Stimulated activated naive B cell treated with anti-CD40 and anti-IgM and Interleukin-4, amounts not matched to agents 10 μg/mL and 1 μg/mL and 100 μg/mL, for 72 hours (primary cell): ENCODE measurements around the gene NXPH4.

Source experiments
- ATAC-seq, 2 donors: fragments of 150-1000 bp; cut with Tn5 transposase; replicated peaks; 2 replicates each; pipeline ENCODE4 v1.10.0; 2021; ENCODE audit warnings: moderate library complexity in 1 of 2
- DNase-seq: peaks from one replicate; pipeline ENCODE4 v3.0.0; 2021
- H3K27ac Mint-ChIP-seq: one replicate; pipeline ENCODE4 v1.8.0; 2022; ENCODE audit warnings: mild to moderate bottlenecking, mixed read lengths
- H3K27me3 Mint-ChIP-seq, 2 donors: one replicate each; pipeline ENCODE4 v1.8.0; 2022; ENCODE audit warnings: mixed read lengths in 2 of 2
- H3K36me3 Mint-ChIP-seq, 2 donors: one replicate each; pipeline ENCODE4 v1.8.0; 2022; ENCODE audit warnings: mixed read lengths in 2 of 2, mild to moderate bottlenecking in 1 of 2
- H3K4me1 Mint-ChIP-seq, 2 donors: one replicate each; pipeline ENCODE4 v1.8.0; 2022; ENCODE audit warnings: mixed read lengths in 2 of 2, mild to moderate bottlenecking in 1 of 2
- H3K4me3 Mint-ChIP-seq, 2 donors: one replicate each; pipeline ENCODE4 v1.8.0; 2022; ENCODE audit warnings: mild to moderate bottlenecking in 2 of 2, mixed read lengths in 2 of 2, moderate library complexity in 1 of 2
- H3K9me3 Mint-ChIP-seq, 2 donors: one replicate each; pipeline ENCODE4 v1.8.0; 2022; ENCODE audit warnings: mixed read lengths in 2 of 2, mild to moderate bottlenecking in 1 of 2

NXPH4 gene

GRCh38 chr12:57214398-57214781, 2.2 kb upstream of the NXPH4 start:
- Mint-ChIP-seq H3K4me1 (peaks cover 49 to 55% of the 10 kb centered on the region in 2 donors), H3K27me3 (peaks cover 49 to 55% of the 10 kb centered on the region in 2 donors), H3K9me3 (no peaks in the 10 kb centered on the region), H3K36me3 (no peaks in the 10 kb centered on the region), H3K4me3 (peak overlapping the region in 1 of 2 donors; percentile 15), H3K27ac (peak overlapping the region; percentile 65)
- ATAC-seq (peak; percentile 50 to 65), DNase-seq (peak; percentile 48)

- H3K4me1 Mint-ChIP-seq = peaks cover 53 to 62% of the 10 kb centered on the region in 2 donors
- peak overlapping the region; percentile 70 for H3K27ac Mint-ChIP-seq
- H3K27me3 Mint-ChIP-seq = peaks cover 55 to 60% of the 10 kb centered on the region in 2 donors
- peak overlapping the region in 1 of 2 donors; percentile 90 for H3K4me3 Mint-ChIP-seq
- DNase-seq (no peak), ATAC-seq (no peak)
- H3K36me3 Mint-ChIP-seq = no peaks in the 10 kb centered on the region
- H3K9me3 Mint-ChIP-seq = no peaks in the 10 kb centered on the region
Measured at GRCh38 chr12:57215065-57215464, 1.5 kb upstream of the NXPH4 start.

- ATAC-seq (peak; percentile 55 to 57), DNase-seq (no peak)
- Mint-ChIP-seq H3K9me3 (no peaks in the 10 kb centered on the region), H3K36me3 (no peaks in the 10 kb centered on the region), H3K27me3 (peaks cover 55 to 58% of the 10 kb centered on the region in 2 donors), H3K4me3 (peak overlapping the region; percentile 78 to 90), H3K4me1 (peaks cover 55 to 64% of the 10 kb centered on the region in 2 donors), H3K27ac (peak overlapping the region; percentile 70)
Measured at GRCh38 chr12:57215668-57216013, 953 bp upstream of the NXPH4 start.

- peak overlapping the region; percentile 68 for H3K27ac Mint-ChIP-seq
- peaks cover 67 to 80% of the 10 kb centered on the region in 2 donors for H3K4me1 Mint-ChIP-seq
- no peaks in the 10 kb centered on the region for H3K9me3 Mint-ChIP-seq
- peaks cover 70 to 72% of the 10 kb centered on the region in 2 donors for H3K27me3 Mint-ChIP-seq
- ATAC-seq (no peak), DNase-seq (no peak)
- peak overlapping the region; percentile 76 to 80 for H3K4me3 Mint-ChIP-seq
- no peaks in the 10 kb centered on the region for H3K36me3 Mint-ChIP-seq
Measured at GRCh38 chr12:57216921-57217879, 606 bp downstream of the NXPH4 start.

GRCh38 chr12:57218030-57218853, 1.6 kb downstream of the NXPH4 start:
- no peaks in the 10 kb centered on the region for H3K9me3 Mint-ChIP-seq
- DNase-seq = no peak
- H3K27me3 Mint-ChIP-seq = peaks cover 81% of the 10 kb centered on the region in 2 donors
- H3K4me1 Mint-ChIP-seq = peaks cover 72 to 88% of the 10 kb centered on the region in 2 donors
- peak overlapping the region in 1 of 2 donors; percentile 37 for H3K4me3 Mint-ChIP-seq
- peak in 1 of 2 donors; percentile 28 for ATAC-seq
- no peaks in the 10 kb centered on the region for H3K36me3 Mint-ChIP-seq
- H3K27ac Mint-ChIP-seq = no peak overlapping the region

- DNase-seq (no peak), ATAC-seq (no peak)
- peaks cover 81 to 87% of the 10 kb centered on the region in 2 donors for H3K27me3 Mint-ChIP-seq
- no peak overlapping the region for H3K27ac Mint-ChIP-seq
- peaks cover 66 to 88% of the 10 kb centered on the region in 2 donors for H3K4me1 Mint-ChIP-seq
- peak overlapping the region in 1 of 2 donors; percentile 11 for H3K4me3 Mint-ChIP-seq
- H3K36me3 Mint-ChIP-seq = no peaks in the 10 kb centered on the region
- H3K9me3 Mint-ChIP-seq = no peaks in the 10 kb centered on the region
Measured at GRCh38 chr12:57219205-57219992, 2.8 kb downstream of the NXPH4 start.

- DNase-seq (no peak), ATAC-seq (no peak)
- peaks cover 59 to 88% of the 10 kb centered on the region in 2 donors for H3K4me1 Mint-ChIP-seq
- no peaks in the 10 kb centered on the region for H3K36me3 Mint-ChIP-seq
- no peaks in the 10 kb centered on the region for H3K9me3 Mint-ChIP-seq
- H3K4me3 Mint-ChIP-seq = peak overlapping the region in 1 of 2 donors; percentile 11
- H3K27ac Mint-ChIP-seq = no peak overlapping the region
- peaks cover 78 to 87% of the 10 kb centered on the region in 2 donors for H3K27me3 Mint-ChIP-seq
Measured at GRCh38 chr12:57219993-57220754, 3.6 kb downstream of the NXPH4 start.

- no peak for DNase-seq
- H3K4me3 Mint-ChIP-seq = no peak overlapping the region
- H3K27me3 Mint-ChIP-seq = peaks cover 76 to 81% of the 10 kb centered on the region in 2 donors
- ATAC-seq = no peak
- no peaks in the 10 kb centered on the region for H3K36me3 Mint-ChIP-seq
- H3K9me3 Mint-ChIP-seq = no peaks in the 10 kb centered on the region
- H3K4me1 Mint-ChIP-seq = peaks cover 53 to 88% of the 10 kb centered on the region in 2 donors
- no peak overlapping the region for H3K27ac Mint-ChIP-seq
Measured at GRCh38 chr12:57220770-57221168, 4.2 kb downstream of the NXPH4 start.

- Mint-ChIP-seq H3K4me3 (no peak overlapping the region), H3K27me3 (peaks cover 78 to 79% of the 10 kb centered on the region in 2 donors), H3K9me3 (no peaks in the 10 kb centered on the region), H3K27ac (no peak overlapping the region), H3K36me3 (no peaks in the 10 kb centered on the region), H3K4me1 (peaks cover 54 to 90% of the 10 kb centered on the region in 2 donors)
- ATAC-seq = no peak
- no peak for DNase-seq
Measured at GRCh38 chr12:57221169-57221917, 4.7 kb downstream of the NXPH4 start.

GRCh38 chr12:57222286-57223190, 5.9 kb downstream of the NXPH4 start:
- Mint-ChIP-seq H3K9me3 (no peaks in the 10 kb centered on the region), H3K27ac (no peak overlapping the region), H3K27me3 (peaks cover 72 to 78% of the 10 kb centered on the region in 2 donors), H3K4me1 (peaks cover 55 to 94% of the 10 kb centered on the region in 2 donors), H3K4me3 (no peak overlapping the region), H3K36me3 (no peaks in the 10 kb centered on the region)
- ATAC-seq = no peak
- no peak for DNase-seq

GRCh38 chr12:57223191-57224165, 6.9 kb downstream of the NXPH4 start:
- Mint-ChIP-seq H3K27ac (no peak overlapping the region), H3K4me1 (peaks cover 50 to 89% of the 10 kb centered on the region in 2 donors), H3K36me3 (no peaks in the 10 kb centered on the region), H3K27me3 (peaks cover 63 to 74% of the 10 kb centered on the region in 2 donors), H3K9me3 (no peaks in the 10 kb centered on the region), H3K4me3 (no peak overlapping the region)
- ATAC-seq (peak; percentile 47 to 48), DNase-seq (no peak)
